IMR-90 (cell line): ENCODE measurements around the gene SEMA3C. TPM values are rescaled to one million over a fixed set of nuclear protein-coding genes. Genes with fewer than 3 reads are reported as not detected.
A peak's percentile ranks its signal among the peaks of the same experiment; 100 is the strongest.

Source experiments
- ATAC-seq: fragments of 200-7000 bp; cut with Tn5 transposase; 2 replicates; pipeline ENCODE4 v1.9.1; 2020; ENCODE audit warnings: low read depth, mild to moderate bottlenecking, moderate library complexity
- BruUV-seq: library from RNA; stranded (reverse); fragments of 400-500 nt; replicated peaks from 2 replicates; lab custom pipeline; 2021; lab: Mats Ljungman, UMichigan
- CTCF ChIA-PET: fragments of 300-600 bp; formaldehyde crosslinking; extraction: SDS; loops from one replicate; lab custom pipeline; 2021; ENCODE audit warnings: antibody characterized with exemption; lab: Yijun Ruan, JAX
- POLR2A ChIA-PET: fragments of 300-600 bp; sonication (Branson Sonifier 250); formaldehyde crosslinking; loops from one replicate; lab custom pipeline; 2022; ENCODE audit warnings: antibody characterized with exemption; ENCODE audit not compliant: unreplicated experiment; lab: Charles Lee
- DNase-seq: peaks from one replicate; pipeline ENCODE4 v3.0.0; 2013
- H2AFZ ChIP-seq: replicated peaks from 2 replicates; pipeline ENCODE3; 2013; ENCODE audit warnings: low read length, mild to moderate bottlenecking; ENCODE audit not compliant: poor library complexity
- H2AK5ac ChIP-seq: 2 replicates; pipeline ENCODE4 v1.6.1; 2013; ENCODE audit warnings: low read depth, low read length, inconsistent platforms
- H2AK9ac ChIP-seq: replicated peaks from 2 replicates; pipeline ENCODE3; 2013; ENCODE audit warnings: mild to moderate bottlenecking, low read depth, low read length, moderate library complexity; ENCODE audit not compliant: poor library complexity
- H2BK120ac ChIP-seq: 2 replicates; pipeline ENCODE4 v1.6.1; 2013; ENCODE audit warnings: low read depth, low read length, inconsistent platforms
- H2BK15ac ChIP-seq: 3 replicates; pipeline ENCODE4 v1.6.1; 2013; ENCODE audit warnings: low read depth, low read length, inconsistent platforms
- H2BK20ac ChIP-seq: 2 replicates; pipeline ENCODE4 v1.6.1; 2013; ENCODE audit warnings: low read depth, mild to moderate bottlenecking, inconsistent platforms, low read length, moderate library complexity
- H2BK5ac ChIP-seq: 2 replicates; pipeline ENCODE4 v1.6.1; 2013; ENCODE audit warnings: mild to moderate bottlenecking, low read depth, low read length, inconsistent platforms; ENCODE audit not compliant: poor library complexity, severe bottlenecking
- H3K14ac ChIP-seq: replicated peaks from 2 replicates; pipeline ENCODE4 v1.6.1; 2013; ENCODE audit warnings: low read depth, low read length, inconsistent platforms
- H3K18ac ChIP-seq: 2 replicates; pipeline ENCODE4 v1.6.1; 2013; ENCODE audit warnings: low read depth, low read length, control low read depth
- H3K23ac ChIP-seq: 2 replicates; pipeline ENCODE4 v1.6.1; 2013; ENCODE audit warnings: low read depth, low read length, inconsistent platforms
- H3K27ac ChIP-seq: 2 replicates; pipeline ENCODE4 v1.5.1; 2013; ENCODE audit warnings: mild to moderate bottlenecking, control low read depth, low read length; ENCODE audit not compliant: insufficient read depth
- H3K27me3 ChIP-seq: 2 replicates; pipeline ENCODE4 v1.6.1; 2013; ENCODE audit warnings: low read length; ENCODE audit not compliant: control insufficient read depth, insufficient read depth
- H3K36me3 ChIP-seq: 2 replicates; pipeline ENCODE4 v1.6.1; 2013; ENCODE audit warnings: low read length, mixed read lengths; ENCODE audit not compliant: control insufficient read depth, insufficient read depth
- H3K4ac ChIP-seq: 2 replicates; pipeline ENCODE4 v1.6.1; 2013; ENCODE audit warnings: low read depth, low read length, inconsistent platforms
- H3K4me1 ChIP-seq: 2 replicates; pipeline ENCODE4 v1.6.1; 2013; ENCODE audit warnings: low read length, mixed read lengths; ENCODE audit not compliant: control insufficient read depth, insufficient read depth
- H3K4me2 ChIP-seq: 2 replicates; pipeline ENCODE4 v1.6.1; 2013; ENCODE audit warnings: low read depth, mild to moderate bottlenecking, control low read depth, low read length, moderate library complexity
- H3K4me3 ChIP-seq: 2 replicates; pipeline ENCODE4 v1.5.1; 2013; ENCODE audit warnings: low read depth, mild to moderate bottlenecking, control low read depth, low read length, moderate library complexity; ENCODE audit not compliant: insufficient read depth
- H3K56ac ChIP-seq: 2 replicates; pipeline ENCODE4 v1.6.1; 2013; ENCODE audit warnings: low read length, inconsistent platforms; ENCODE audit not compliant: insufficient read depth; ENCODE audit errors: extremely low read depth
- H3K79me1 ChIP-seq, 2 experiments: 2 replicates each; pipeline ENCODE4 v1.6.1; 2013; ENCODE audit warnings: low read length in 2 of 2, inconsistent platforms in 1 of 2, low read depth in 1 of 2
- H3K9ac ChIP-seq: 2 replicates; pipeline ENCODE4 v1.6.1; 2013; ENCODE audit warnings: low read depth, low read length, control low read depth
- H3K9me1 ChIP-seq: 2 replicates; pipeline ENCODE4 v1.6.1; 2013; ENCODE audit warnings: low read length, inconsistent platforms; ENCODE audit not compliant: insufficient read depth
- H3K9me3 ChIP-seq: 2 replicates; pipeline ENCODE4 v1.6.1; 2013; ENCODE audit warnings: low read length; ENCODE audit not compliant: control insufficient read depth, insufficient read depth
- H4K20me1 ChIP-seq: 2 replicates; pipeline ENCODE4 v1.6.1; 2013; ENCODE audit warnings: low read length, inconsistent platforms; ENCODE audit not compliant: insufficient read depth
- H4K5ac ChIP-seq: 2 replicates; pipeline ENCODE4 v1.6.1; 2013; ENCODE audit warnings: mild to moderate bottlenecking, low read depth, low read length, control low read depth
- H4K8ac ChIP-seq, 2 experiments: 2 replicates each; pipeline ENCODE4 v1.6.1; 2013; ENCODE audit warnings: low read depth in 2 of 2, low read length in 2 of 2, control low read depth in 1 of 2, inconsistent platforms in 1 of 2
- H4K91ac ChIP-seq: 2 replicates; pipeline ENCODE4 v1.6.1; 2013; ENCODE audit warnings: low read depth, low read length, inconsistent platforms; ENCODE audit not compliant: insufficient read depth
- BHLHE40 ChIP-seq: fragments of 150-350 bp; IDR thresholded peaks from 2 replicates; pipeline ENCODE4 v1.6.1; 2016; ENCODE audit warnings: mild to moderate bottlenecking, low read depth, low read length
- CEBPB ChIP-seq: IDR thresholded peaks from 2 replicates; pipeline ENCODE4 v1.6.1; 2012; ENCODE audit warnings: low read depth, low read length, improper control_type of control experiment
- CHD1 ChIP-seq: IDR thresholded peaks from 2 replicates; pipeline ENCODE4 v1.6.1; 2012; ENCODE audit warnings: low read depth, low read length, improper control_type of control experiment
- CTCF ChIP-seq: conservative IDR thresholded peaks from 2 replicates; pipeline ENCODE4 v1.5.1; 2012; ENCODE audit warnings: mild to moderate bottlenecking, low read depth, low read length, improper control_type of control experiment
- ELK1 ChIP-seq: fragments of 150-350 bp; IDR thresholded peaks from 2 replicates; pipeline ENCODE4 v1.6.1; 2016; ENCODE audit warnings: low read depth, mild to moderate bottlenecking, low read length, moderate library complexity, borderline replicate concordance
- FOS ChIP-seq: fragments of 150-350 bp; IDR thresholded peaks from 2 replicates; pipeline ENCODE4 v1.6.1; 2016; ENCODE audit warnings: low read depth, low read length
- MAFK ChIP-seq: IDR thresholded peaks from 2 replicates; pipeline ENCODE4 v1.6.1; 2012; ENCODE audit warnings: low read depth, low read length, improper control_type of control experiment
- MAZ ChIP-seq: IDR thresholded peaks from 2 replicates; pipeline ENCODE4 v1.6.1; 2012; ENCODE audit warnings: low read depth, mild to moderate bottlenecking, low read length, improper control_type of control experiment, moderate library complexity, borderline replicate concordance
- MXI1 ChIP-seq: IDR thresholded peaks from 2 replicates; pipeline ENCODE4 v1.6.1; 2012; ENCODE audit warnings: low read depth, mild to moderate bottlenecking, low read length, moderate library complexity, borderline replicate concordance
- NFE2L2 ChIP-seq: fragments of 150-350 bp; IDR thresholded peaks from 2 replicates; pipeline ENCODE4 v1.6.1; 2016; ENCODE audit warnings: low read depth, mild to moderate bottlenecking, low read length
- POLR2A ChIP-seq: IDR thresholded peaks from 2 replicates; pipeline ENCODE4 v1.6.1; 2012; ENCODE audit warnings: mild to moderate bottlenecking, low read depth, low read length
- RAD21 ChIP-seq: IDR thresholded peaks from 2 replicates; pipeline ENCODE4 v1.6.1; 2012; ENCODE audit warnings: low read length, improper control_type of control experiment
- RCOR1 ChIP-seq: IDR thresholded peaks from 2 replicates; pipeline ENCODE4 v1.6.1; 2012; ENCODE audit warnings: mild to moderate bottlenecking, low read length, improper control_type of control experiment; ENCODE audit not compliant: insufficient replicate concordance
- RFX5 ChIP-seq: IDR thresholded peaks from 2 replicates; pipeline ENCODE4 v1.8.0; 2012; ENCODE audit warnings: low read depth, mild to moderate bottlenecking, low read length, moderate library complexity
- SMC3 ChIP-seq: fragments of 150-350 bp; IDR thresholded peaks from 2 replicates; pipeline ENCODE4 v1.6.1; 2016; ENCODE audit warnings: low read depth, mild to moderate bottlenecking, antibody characterized with exemption, low read length, moderate library complexity
- USF2 ChIP-seq: fragments of 150-350 bp; IDR thresholded peaks from 2 replicates; pipeline ENCODE4 v1.6.1; 2017; ENCODE audit warnings: mild to moderate bottlenecking, antibody characterized with exemption, low read length, low read depth
- WGBS, 2 experiments: methylation state at CpG; one replicate each; pipeline versions ENCODE4 v1.1.5 to v1.1.7; 2013; ENCODE audit warnings: missing lambda C conversion rate in 2 of 2; ENCODE audit not compliant: insufficient read length in 1 of 2; ENCODE audit errors: extremely low coverage in 2 of 2; 5-methylcytosine and 5-hydroxymethylcytosine counted together
- dilution Hi-C: fragments of 300-500 bp; cut with HindIII; formaldehyde crosslinking; loops from one replicate; pipeline ENCODE4 v1.14.3; 2018; ENCODE audit warnings: low sequenced_read_pairs; ENCODE audit not compliant: unreplicated experiment
- in situ Hi-C: fragments of 300-500 bp; cut with MboI; formaldehyde crosslinking; loops from 3 replicates; pipeline ENCODE4 v1.14.3; 2019; ENCODE audit warnings: low sequenced_read_pairs, inconsistent platforms, mixed read lengths
- intact Hi-C: fragments of 100-400 bp; cut with micrococcal nuclease; formaldehyde crosslinking; loops from 2 replicates; pipeline ENCODE4 v1.10.0; 2022
- polyA plus RNA-seq, 3 experiments: library from polyadenylated mRNA; depleted of rRNA; stranded (reverse); fragments of >200 nt; gene quantifications; 2 replicates each; pipeline ENCODE4 v1.2.3, GENCODE V29; 2012; ENCODE audit warnings: low replicate concordance in 1 of 3
- total RNA-seq: library from RNA; depleted of rRNA; stranded (reverse); fragments of >200 nt; gene quantifications from 2 replicates; pipeline ENCODE4 v1.2.3, GENCODE V29; 2012

SEMA3C gene
- total and polyA plus RNA-seq, 2 of the 4 experiments (the other 2 are of a cell fraction) = 21.2 to 97.1 TPM

GRCh38 chr7:80785961-80786536, 132.8 kb downstream of the SEMA3C start:
- WGBS, 2 experiments = no CpG with 5 or more reads among the region's 3 CpGs
- no peak for TF ChIP-seq MXI1
- no peak for TF ChIP-seq FOS
- TF ChIP-seq SMC3 = no peak
- TF ChIP-seq USF2 = no peak
- TF ChIP-seq RFX5 = no peak
- no peak for TF ChIP-seq MAFK
- no peak for TF ChIP-seq RAD21
- TF ChIP-seq CEBPB = no peak
- no peak for TF ChIP-seq BHLHE40
- no peak for TF ChIP-seq MAZ
- TF ChIP-seq ELK1 = no peak
- TF ChIP-seq POLR2A = no peak
- no peak for TF ChIP-seq CHD1
- no peak for TF ChIP-seq NFE2L2
- TF ChIP-seq CTCF = no peak
- TF ChIP-seq RCOR1 = no peak

More at GRCh38 chr7:80785961-80786536, 132.8 kb downstream of the SEMA3C start:
- dilution Hi-C loops (no loop called here), in situ Hi-C loops (no loop called here), intact Hi-C loops (loop anchor here (5.0 kb wide), 1 partner anchor 131 kb away; the partner anchor contains the start of gene SEMA3C)
- ChIA-PET CTCF (no interaction called here), POLR2A (no interaction called here)
- no peak overlapping the region for H2AFZ ChIP-seq
- no peak overlapping the region for H4K8ac ChIP-seq
- H3K9me1 ChIP-seq = no peaks in the 10 kb centered on the region; the same call in 1 of the 2 replicates
- H4K5ac ChIP-seq = no peak overlapping the region
- H2BK5ac ChIP-seq = peak overlapping the region; percentile 17
- DNase-seq (peak; percentile 47), ATAC-seq (no peak)
- no peak overlapping the region for H2BK20ac ChIP-seq
- no peak overlapping the region for H3K4me2 ChIP-seq
- H2BK120ac ChIP-seq = no peak overlapping the region
- H2AK9ac ChIP-seq = no peak overlapping the region
- H3K27me3 ChIP-seq = no peaks in the 10 kb centered on the region
- no peak overlapping the region for H4K91ac ChIP-seq
- no peak overlapping the region for H3K4me3 ChIP-seq
- no TSS peak for BruUV-seq
- H3K18ac ChIP-seq = no peak overlapping the region
- H4K20me1 ChIP-seq = no peaks in the 10 kb centered on the region
- H2AK5ac ChIP-seq = no peak overlapping the region
- no peak overlapping the region for H3K4ac ChIP-seq
- H3K9me3 ChIP-seq = no peaks in the 10 kb centered on the region
- no peaks in the 10 kb centered on the region for H3K79me1 ChIP-seq
- H2BK15ac ChIP-seq = no peak overlapping the region
- peaks cover 4% of the 10 kb centered on the region; the same call in 1 of the 2 replicates for H3K4me1 ChIP-seq
- no peak overlapping the region for H3K9ac ChIP-seq
- no peak overlapping the region for H3K23ac ChIP-seq
- no peak overlapping the region for H3K14ac ChIP-seq
- no peaks in the 10 kb centered on the region for H3K36me3 ChIP-seq
- no peak overlapping the region for H3K27ac ChIP-seq
- H3K56ac ChIP-seq = no peak overlapping the region
